HG02970 (cell line): ENCODE data around the gene STEAP3.
A peak's percentile ranks its signal among the peaks of the same experiment; 100 is the strongest.

Experiments used
- ATAC-seq: cut with Tn5 transposase; IDR thresholded peaks from one replicate; pipeline ENCODE4 v1.9.1; 2021; ENCODE audit warnings: mild to moderate bottlenecking, moderate library complexity, moderate number of reproducible peaks; ENCODE audit not compliant: unreplicated experiment, low FRiP score

The STEAP3 gene

GRCh38 chr2:119223521-119224390 lies at the start of gene STEAP3:
Gene STEAP3, plus strand, starts transcription at chr2:119223834. Its CDS starts 7,179 bp downstream, at chr2:119231013.
- peak; percentile 71 for ATAC-seq

- no peak for ATAC-seq
These were observed 49.2 kb upstream of the STEAP3 start for GRCh38 chr2:119174216-119174992.

GRCh38 chr2:119174993-119175347 lies 48.7 kb upstream of the STEAP3 start:
- no peak for ATAC-seq

GRCh38 chr2:119175517-119175916 lies 48.1 kb upstream of the STEAP3 start:
- ATAC-seq = no peak

- no peak for ATAC-seq
These were observed 46.3 kb upstream of the STEAP3 start for GRCh38 chr2:119177171-119177837.

- no peak for ATAC-seq
These were observed 45.8 kb upstream of the STEAP3 start for GRCh38 chr2:119177838-119178190.

GRCh38 chr2:119178776-119179175 lies 44.9 kb upstream of the STEAP3 start:
- ATAC-seq = no peak

GRCh38 chr2:119179202-119179601 lies 44.4 kb upstream of the STEAP3 start:
- no peak for ATAC-seq

GRCh38 chr2:119179991-119180390 lies 43.6 kb upstream of the STEAP3 start:
- ATAC-seq = no peak

GRCh38 chr2:119180892-119181291 lies 42.7 kb upstream of the STEAP3 start:
- ATAC-seq = no peak

GRCh38 chr2:119181391-119181790 lies 42.2 kb upstream of the STEAP3 start:
- ATAC-seq = no peak

GRCh38 chr2:119181791-119182445 lies 41.7 kb upstream of the STEAP3 start:
- no peak for ATAC-seq

- no peak for ATAC-seq
These were observed 39.1 kb upstream of the STEAP3 start for GRCh38 chr2:119184512-119184911.

GRCh38 chr2:119190321-119191111 lies 33.1 kb upstream of the STEAP3 start:
- ATAC-seq = no peak

GRCh38 chr2:119192893-119193292 lies 30.7 kb upstream of the STEAP3 start:
- no peak for ATAC-seq

GRCh38 chr2:119195001-119195400 lies 28.6 kb upstream of the STEAP3 start:
- ATAC-seq = no peak

- ATAC-seq = no peak
These were observed 27.7 kb upstream of the STEAP3 start for GRCh38 chr2:119195887-119196286.

GRCh38 chr2:119196301-119197125 lies 27.1 kb upstream of the STEAP3 start:
- no peak for ATAC-seq

GRCh38 chr2:119197126-119197405 lies 26.6 kb upstream of the STEAP3 start:
- no peak for ATAC-seq
